ENCODE results near the gene CHCHD3.
"Not testable (repeated sequence)": the region's sequence is repeated elsewhere in the genome, so short reads cannot be mapped to it uniquely, and the experiment has no call there.

Gene CHCHD3

GRCh38 chr7:132947011-132947410 is 134.9 kb downstream of the CHCHD3 start:
- DNase-seq (ENCODE audit: low spot score): no peak

- no peak for DNase-seq (ENCODE audit: low spot score)
Observed at GRCh38 chr7:132944774-132945173, 137.1 kb downstream of the CHCHD3 start.

- no peak for DNase-seq (ENCODE audit: low spot score)
Observed at GRCh38 chr7:132943645-132944044, 138.2 kb downstream of the CHCHD3 start.

- no peak for DNase-seq (ENCODE audit: low spot score)
Observed at GRCh38 chr7:132942701-132943100, 139.2 kb downstream of the CHCHD3 start.

GRCh38 chr7:132941905-132942304 is 140.0 kb downstream of the CHCHD3 start:
- DNase-seq (ENCODE audit: low spot score): no peak

GRCh38 chr7:132941428-132941827 is 140.5 kb downstream of the CHCHD3 start:
- DNase-seq (ENCODE audit: low spot score): no peak

GRCh38 chr7:132940084-132940483 is 141.8 kb downstream of the CHCHD3 start:
- no peak for DNase-seq (ENCODE audit: low spot score)

- DNase-seq (ENCODE audit: low spot score): no peak
Observed at GRCh38 chr7:132939495-132939894, 142.4 kb downstream of the CHCHD3 start.

- no peak for DNase-seq (ENCODE audit: low spot score)
Observed at GRCh38 chr7:132937286-132937685, 144.6 kb downstream of the CHCHD3 start.

- DNase-seq (ENCODE audit: low spot score): no peak
Observed at GRCh38 chr7:132935608-132936007, 146.3 kb downstream of the CHCHD3 start.

GRCh38 chr7:132934017-132934416 is 147.9 kb downstream of the CHCHD3 start:
- no peak for DNase-seq (ENCODE audit: low spot score)

GRCh38 chr7:132933072-132933458 is 148.8 kb downstream of the CHCHD3 start:
- DNase-seq (ENCODE audit: low spot score): no peak

- DNase-seq (ENCODE audit: low spot score): no peak
Observed at GRCh38 chr7:132932296-132933071, 149.4 kb downstream of the CHCHD3 start.

- DNase-seq (ENCODE audit: low spot score): peak; percentile 43
Observed at GRCh38 chr7:132930881-132931280, 151.0 kb downstream of the CHCHD3 start.

- not testable (repeated sequence) for DNase-seq (ENCODE audit: low spot score)
Observed at GRCh38 chr7:132929944-132930343, 151.9 kb downstream of the CHCHD3 start.

- no peak for DNase-seq (ENCODE audit: low spot score)
Observed at GRCh38 chr7:132919771-132920170, 162.1 kb downstream of the CHCHD3 start.

- DNase-seq (ENCODE audit: low spot score): no peak
Observed at GRCh38 chr7:132915647-132916046, 166.2 kb downstream of the CHCHD3 start.

- DNase-seq (ENCODE audit: low spot score): no peak
Observed at GRCh38 chr7:132910657-132911056, 171.2 kb downstream of the CHCHD3 start.

- DNase-seq (ENCODE audit: low spot score): no peak
Observed at GRCh38 chr7:132907380-132907940, 174.4 kb downstream of the CHCHD3 start.

GRCh38 chr7:132906193-132906835 is 175.6 kb downstream of the CHCHD3 start:
- no peak for DNase-seq (ENCODE audit: low spot score)

GRCh38 chr7:132905136-132905535 is 176.8 kb downstream of the CHCHD3 start:
- DNase-seq (ENCODE audit: low spot score): not testable (repeated sequence)

GRCh38 chr7:132904209-132904608 is 177.7 kb downstream of the CHCHD3 start:
- no peak for DNase-seq (ENCODE audit: low spot score)

GRCh38 chr7:132902294-132902693 is 179.6 kb downstream of the CHCHD3 start:
- DNase-seq (ENCODE audit: low spot score): not testable (repeated sequence)
